GM20000 (cell line): ENCODE results near the gene CACNB2.
"Not testable (repeated sequence)": the region's sequence is repeated elsewhere in the genome, so short reads cannot be mapped to it uniquely, and the experiment has no call there.

Experiments
- DNase-seq: peaks from one replicate; pipeline ENCODE4 v3.0.0; 2012; ENCODE audit warnings: low spot score
- TF ChIP-seq, protein P1 (sequence below): IDR thresholded peaks from 2 replicates; pipeline ENCODE4 v1.5.1; 2012; ENCODE audit warnings: mild to moderate bottlenecking, control low read depth; ENCODE audit errors: extremely low read depth, missing control alignments

The CACNB2 gene

GRCh38 chr10:18565006-18565405 lies 424.8 kb downstream of the CACNB2 start:
- TF ChIP-seq, protein P1, sequence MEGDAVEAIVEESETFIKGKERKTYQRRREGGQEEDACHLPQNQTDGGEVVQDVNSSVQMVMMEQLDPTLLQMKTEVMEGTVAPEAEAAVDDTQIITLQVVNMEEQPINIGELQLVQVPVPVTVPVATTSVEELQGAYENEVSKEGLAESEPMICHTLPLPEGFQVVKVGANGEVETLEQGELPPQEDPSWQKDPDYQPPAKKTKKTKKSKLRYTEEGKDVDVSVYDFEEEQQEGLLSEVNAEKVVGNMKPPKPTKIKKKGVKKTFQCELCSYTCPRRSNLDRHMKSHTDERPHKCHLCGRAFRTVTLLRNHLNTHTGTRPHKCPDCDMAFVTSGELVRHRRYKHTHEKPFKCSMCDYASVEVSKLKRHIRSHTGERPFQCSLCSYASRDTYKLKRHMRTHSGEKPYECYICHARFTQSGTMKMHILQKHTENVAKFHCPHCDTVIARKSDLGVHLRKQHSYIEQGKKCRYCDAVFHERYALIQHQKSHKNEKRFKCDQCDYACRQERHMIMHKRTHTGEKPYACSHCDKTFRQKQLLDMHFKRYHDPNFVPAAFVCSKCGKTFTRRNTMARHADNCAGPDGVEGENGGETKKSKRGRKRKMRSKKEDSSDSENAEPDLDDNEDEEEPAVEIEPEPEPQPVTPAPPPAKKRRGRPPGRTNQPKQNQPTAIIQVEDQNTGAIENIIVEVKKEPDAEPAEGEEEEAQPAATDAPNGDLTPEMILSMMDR = no peak
- DNase-seq = no peak

DNA sequence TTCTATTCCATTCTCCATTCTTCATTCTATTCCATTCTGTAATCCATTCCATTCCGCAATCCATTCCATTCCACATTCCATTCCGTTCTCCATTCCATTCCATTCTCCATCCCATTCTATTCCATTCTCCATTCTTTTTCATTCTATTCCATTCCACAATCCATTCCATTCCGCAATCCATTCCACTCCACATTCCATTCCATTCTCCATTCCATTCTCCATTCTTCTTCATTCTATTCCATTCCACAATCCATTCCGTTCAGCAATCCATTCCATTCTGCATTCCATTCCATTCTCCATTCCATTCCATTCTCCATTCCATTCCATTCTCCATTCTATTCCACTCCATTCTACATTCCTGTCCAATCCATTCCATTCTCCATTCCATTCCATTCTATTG lies 426.0 kb downstream of the CACNB2 start:
- DNase-seq = no peak
- TF ChIP-seq, protein P1 = no peak

DNA sequence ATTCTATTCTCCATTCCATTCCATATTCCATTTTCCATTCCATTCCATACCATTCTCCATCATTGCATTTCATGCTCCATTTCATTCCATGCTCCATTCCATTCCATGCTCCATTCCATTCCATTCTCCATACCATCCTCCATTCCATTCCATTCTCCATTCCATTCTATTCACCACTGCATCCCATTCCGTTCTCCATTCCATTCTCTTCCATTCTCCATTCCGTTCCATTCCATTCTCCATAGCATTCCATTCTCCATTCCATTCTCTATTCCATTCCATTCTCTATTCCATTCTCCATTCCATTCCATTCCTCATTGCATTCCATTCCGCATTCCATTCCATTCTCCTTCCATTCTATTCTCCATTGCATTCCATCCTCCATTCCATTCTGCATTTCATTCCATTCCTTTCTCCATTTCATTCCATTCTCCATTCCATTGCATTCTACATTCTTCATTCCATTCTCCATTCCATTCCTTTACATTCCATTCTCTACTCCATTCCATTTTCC lies 427.2 kb downstream of the CACNB2 start:
- TF ChIP-seq, protein P1 = no peak
- DNase-seq = no peak

- not testable (repeated sequence) for DNase-seq
Observed at GRCh38 chr10:18570386-18570785, 430.2 kb downstream of the CACNB2 start.

DNA sequence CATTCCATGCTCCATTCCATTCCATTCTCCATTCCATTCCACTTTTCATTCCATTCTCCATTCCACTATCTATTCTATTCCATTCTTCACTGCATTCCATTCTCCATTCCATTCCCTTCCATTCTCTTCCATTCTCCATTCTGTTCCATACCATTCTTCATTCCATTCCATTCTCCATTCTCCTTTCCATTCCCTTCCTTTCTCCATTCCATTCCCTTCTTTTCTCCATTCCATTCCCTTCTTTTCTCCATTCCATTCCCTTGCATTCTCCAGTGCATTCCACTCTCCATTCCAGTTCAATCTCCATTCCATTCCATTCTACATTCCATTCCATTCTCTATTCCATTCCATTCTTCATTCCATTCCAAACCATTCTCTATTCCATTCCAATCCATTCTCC lies 430.9 kb downstream of the CACNB2 start:
- DNase-seq = no peak
- TF ChIP-seq, protein P1 = no peak

DNA sequence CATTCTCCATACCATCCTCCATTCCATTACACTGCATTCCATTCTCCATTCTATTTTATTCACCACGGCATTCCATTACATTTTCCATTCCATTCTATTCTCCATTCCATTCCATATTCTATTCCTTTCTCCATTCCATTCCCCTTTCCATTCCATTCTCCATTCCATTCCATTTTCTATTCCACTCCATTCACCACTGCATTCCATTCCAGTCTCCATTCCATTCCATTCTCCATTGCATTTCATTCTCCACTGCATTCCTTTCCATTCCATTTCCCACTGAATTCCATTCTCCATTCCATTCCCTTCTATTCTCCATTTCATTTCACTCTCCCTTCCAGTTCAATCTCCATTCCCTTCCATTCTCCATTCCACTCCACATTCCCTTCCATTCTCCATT lies 431.6 kb downstream of the CACNB2 start:
- no peak for DNase-seq
- TF ChIP-seq, protein P1 = no peak

DNA sequence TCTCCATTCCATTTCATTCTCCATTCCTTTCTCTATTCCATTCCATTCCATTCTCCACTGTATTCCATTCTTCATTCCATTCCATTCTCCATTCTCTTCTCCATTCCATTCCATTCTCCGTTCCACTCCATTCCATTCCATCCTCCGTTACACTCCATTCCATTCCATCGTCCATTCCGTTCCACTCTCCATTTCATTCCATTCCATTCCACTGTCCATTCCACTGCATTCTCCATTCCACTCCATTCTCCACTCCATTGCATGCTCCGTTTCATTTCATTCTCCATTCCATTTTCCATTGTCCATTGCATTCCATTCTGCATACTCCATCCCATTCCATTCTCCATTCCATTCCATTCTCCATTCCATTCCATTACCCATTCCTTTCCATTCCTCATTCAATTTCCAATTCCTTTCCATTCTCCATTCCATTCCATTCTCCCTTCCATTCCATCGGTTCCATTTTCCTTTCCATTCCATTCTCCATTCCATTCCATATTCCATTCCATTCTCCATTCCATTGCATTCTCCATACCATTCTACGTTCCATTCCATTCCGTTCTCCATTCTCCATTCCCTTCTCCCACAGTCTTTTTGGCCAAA lies 432.8 kb downstream of the CACNB2 start:
- DNase-seq = no peak
- TF ChIP-seq, protein P1 = no peak

DNA sequence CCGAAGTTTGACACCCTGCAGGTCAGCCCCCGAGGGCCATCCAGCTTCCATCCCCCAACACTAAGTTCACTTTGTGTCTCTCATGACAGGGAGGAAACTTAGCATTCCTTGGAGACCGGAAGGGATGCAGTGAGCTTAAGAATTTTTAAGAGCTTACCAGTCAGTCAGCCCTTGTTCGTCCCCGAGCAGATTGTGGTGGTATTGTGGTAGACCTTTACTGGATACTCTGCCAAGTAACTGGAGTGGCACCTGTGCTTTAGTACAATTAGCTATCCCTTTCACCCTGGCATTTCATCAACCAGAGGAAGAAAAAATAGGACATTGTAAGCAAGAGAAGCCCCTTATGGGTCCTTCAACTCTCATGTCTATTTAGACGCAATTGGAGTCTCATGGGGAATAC lies 436.4 kb downstream of the CACNB2 start:
- no peak for DNase-seq
- TF ChIP-seq, protein P1 = no peak
